GM23338 (cell line): ENCODE results near the gene STK4. TPM values are rescaled to one million over a fixed set of nuclear protein-coding genes. Genes with fewer than 3 reads are reported as not detected.

ENCODE experiments used
- ATAC-seq: fragments of 200-7000 bp; cut with Tn5 transposase; 3 replicates; pipeline ENCODE4 v1.9.1; 2020
- DNase-seq: peaks from one replicate; pipeline ENCODE4 v3.0.0-alpha.2; 2015; ENCODE audit warnings: low spot score
- H2AFZ ChIP-seq: fragments of 200-600 bp; sonication (generic); 2 replicates; pipeline ENCODE4 v1.8.0; 2016; ENCODE audit warnings: antibody characterized with exemption, mild to moderate bottlenecking, moderate library complexity
- H3F3A ChIP-seq: fragments of 200-600 bp; sonication (generic); replicated peaks from 2 replicates; pipeline ENCODE4 v1.8.0; 2017; ENCODE audit warnings: antibody characterized with exemption, mixed run types, low read depth
- H3K27ac ChIP-seq: fragments of 200-600 bp; sonication (generic); 2 replicates; pipeline ENCODE4 v1.6.1; 2016; ENCODE audit warnings: low read depth
- H3K27me3 ChIP-seq: fragments of 200-600 bp; sonication (generic); 2 replicates; pipeline ENCODE4 v1.8.0; 2016; ENCODE audit warnings: mild to moderate bottlenecking, mixed run types, moderate library complexity; ENCODE audit not compliant: insufficient read depth
- H3K36me3 ChIP-seq: fragments of 200-600 bp; sonication (generic); 2 replicates; pipeline ENCODE4 v1.8.0; 2016; ENCODE audit warnings: mild to moderate bottlenecking; ENCODE audit not compliant: insufficient read depth
- H3K4me1 ChIP-seq: fragments of 200-600 bp; sonication (generic); 2 replicates; pipeline ENCODE4 v1.8.0; 2016; ENCODE audit warnings: mild to moderate bottlenecking, moderate library complexity; ENCODE audit not compliant: insufficient read depth
- H3K4me2 ChIP-seq: fragments of 200-600 bp; sonication (generic); 2 replicates; pipeline ENCODE4 v1.7.1; 2017; ENCODE audit warnings: mixed run types
- H3K4me3 ChIP-seq: fragments of 200-600 bp; sonication (generic); 2 replicates; pipeline ENCODE4 v1.6.1; 2016; ENCODE audit warnings: mixed run types
- H3K79me2 ChIP-seq: fragments of 200-600 bp; sonication (generic); replicated peaks from 2 replicates; pipeline ENCODE4 v1.8.0; 2017; ENCODE audit warnings: mild to moderate bottlenecking; ENCODE audit not compliant: insufficient read depth
- H3K9me2 ChIP-seq: fragments of 200-600 bp; sonication (generic); 2 replicates; pipeline ENCODE4 v1.8.0; 2017; ENCODE audit not compliant: insufficient read depth
- H4K20me1 ChIP-seq: fragments of 200-600 bp; sonication (generic); replicated peaks from 2 replicates; pipeline ENCODE4 v1.8.0; 2017; ENCODE audit warnings: mild to moderate bottlenecking; ENCODE audit not compliant: insufficient read depth
- H3K27ac Mint-ChIP-seq: 2 replicates; pipeline ENCODE4 v1.8.0; 2020; ENCODE audit warnings: inconsistent platforms, mild to moderate bottlenecking, moderate library complexity, mixed read lengths
- H3K27me3 Mint-ChIP-seq: 3 replicates; pipeline ENCODE4 v1.8.0; 2022; ENCODE audit warnings: low read depth, mild to moderate bottlenecking, moderate library complexity, mixed read lengths, inconsistent platforms; ENCODE audit not compliant: insufficient read depth, poor library complexity
- H3K36me3 Mint-ChIP-seq: 3 replicates; pipeline ENCODE4 v1.8.0; 2021; ENCODE audit warnings: low read depth, mild to moderate bottlenecking, inconsistent platforms, moderate library complexity, mixed read lengths
- H3K4me1 Mint-ChIP-seq: 3 replicates; pipeline ENCODE4 v1.8.0; 2020; ENCODE audit warnings: mild to moderate bottlenecking, inconsistent platforms, mixed read lengths
- H3K4me3 Mint-ChIP-seq: 3 replicates; pipeline ENCODE4 v1.8.0; 2021; ENCODE audit warnings: moderate library complexity, mild to moderate bottlenecking, inconsistent platforms, mixed read lengths
- H3K9me3 Mint-ChIP-seq: 3 replicates; pipeline ENCODE4 v1.8.0; 2020; ENCODE audit warnings: moderate library complexity, mild to moderate bottlenecking, inconsistent platforms, mixed read lengths
- CREB1 ChIP-seq: fragments of 250-450 bp; sonication (Bioruptor Pico); IDR thresholded peaks from 2 replicates; pipeline ENCODE4 v1.5.0; 2020; ENCODE audit warnings: low read depth, mild to moderate bottlenecking, moderate library complexity
- POLR2AphosphoS5 ChIP-seq: IDR thresholded peaks from 2 replicates; pipeline ENCODE4 v1.6.1; 2016; ENCODE audit warnings: antibody characterized with exemption, low read depth
- ZNF114 ChIP-seq: fragments of 250-450 bp; sonication (Bioruptor Pico); IDR thresholded peaks from 2 replicates; pipeline ENCODE4 v1.5.0; 2020; ENCODE audit warnings: mild to moderate bottlenecking, moderate library complexity
- polyA plus RNA-seq: library from polyadenylated mRNA; unstranded; fragments of >200 nt; fragmentation: Nextera tagmentation; extraction: Ambion mirVana; gene quantifications from 2 replicates; pipeline ENCODE4 v1.2.1, GENCODE V29; 2016
- total RNA-seq: library from RNA; depleted of rRNA; stranded (reverse); fragments of >200 nt; shearing (Covaris generic); gene quantifications from 2 replicates; pipeline ENCODE4 v1.2.3, GENCODE V29; 2014
- TF ChIP-seq, protein P1 (sequence below): fragments of 250-450 bp; sonication (Bioruptor Pico); IDR thresholded peaks from 2 replicates; pipeline ENCODE4 v1.5.0; 2020; ENCODE audit warnings: mild to moderate bottlenecking, moderate library complexity
- TF ChIP-seq, protein P2 (sequence below), 2 experiments: fragments of 200-600 bp in 1 of 2; sonication (generic) in 1 of 2; conservative IDR thresholded peaks; 2 replicates each; pipeline versions ENCODE4 v1.5.1 to v1.6.1; 2016 to 2017; ENCODE audit warnings: antibody characterized with exemption in 2 of 2, low read depth in 2 of 2, mild to moderate bottlenecking in 2 of 2, moderate library complexity in 1 of 2

Gene STK4
- total and polyA plus RNA-seq, 2 experiments from 2014 or later = 37.7 to 58.7 TPM

DNA sequence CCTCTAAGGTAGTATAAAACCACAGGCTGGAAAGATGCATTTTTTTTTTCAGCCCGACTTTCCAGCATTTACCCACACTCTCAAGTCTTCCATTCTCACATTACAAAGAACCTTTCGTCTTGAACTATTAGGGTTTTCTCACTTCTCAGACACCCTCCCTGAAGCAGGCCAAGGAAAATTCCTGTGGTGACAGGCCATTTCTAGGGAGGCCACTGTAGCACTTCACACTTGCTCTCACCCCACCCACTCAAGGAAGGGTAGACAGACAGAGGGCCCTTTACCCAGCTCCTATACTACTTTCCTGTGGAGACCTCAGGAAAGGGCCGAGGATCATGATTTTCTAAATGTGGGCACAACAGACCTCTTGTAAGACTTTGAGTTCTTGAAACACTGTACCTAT is 106.9 kb downstream of the STK4 start (continued):
- TF ChIP-seq, protein P1, sequence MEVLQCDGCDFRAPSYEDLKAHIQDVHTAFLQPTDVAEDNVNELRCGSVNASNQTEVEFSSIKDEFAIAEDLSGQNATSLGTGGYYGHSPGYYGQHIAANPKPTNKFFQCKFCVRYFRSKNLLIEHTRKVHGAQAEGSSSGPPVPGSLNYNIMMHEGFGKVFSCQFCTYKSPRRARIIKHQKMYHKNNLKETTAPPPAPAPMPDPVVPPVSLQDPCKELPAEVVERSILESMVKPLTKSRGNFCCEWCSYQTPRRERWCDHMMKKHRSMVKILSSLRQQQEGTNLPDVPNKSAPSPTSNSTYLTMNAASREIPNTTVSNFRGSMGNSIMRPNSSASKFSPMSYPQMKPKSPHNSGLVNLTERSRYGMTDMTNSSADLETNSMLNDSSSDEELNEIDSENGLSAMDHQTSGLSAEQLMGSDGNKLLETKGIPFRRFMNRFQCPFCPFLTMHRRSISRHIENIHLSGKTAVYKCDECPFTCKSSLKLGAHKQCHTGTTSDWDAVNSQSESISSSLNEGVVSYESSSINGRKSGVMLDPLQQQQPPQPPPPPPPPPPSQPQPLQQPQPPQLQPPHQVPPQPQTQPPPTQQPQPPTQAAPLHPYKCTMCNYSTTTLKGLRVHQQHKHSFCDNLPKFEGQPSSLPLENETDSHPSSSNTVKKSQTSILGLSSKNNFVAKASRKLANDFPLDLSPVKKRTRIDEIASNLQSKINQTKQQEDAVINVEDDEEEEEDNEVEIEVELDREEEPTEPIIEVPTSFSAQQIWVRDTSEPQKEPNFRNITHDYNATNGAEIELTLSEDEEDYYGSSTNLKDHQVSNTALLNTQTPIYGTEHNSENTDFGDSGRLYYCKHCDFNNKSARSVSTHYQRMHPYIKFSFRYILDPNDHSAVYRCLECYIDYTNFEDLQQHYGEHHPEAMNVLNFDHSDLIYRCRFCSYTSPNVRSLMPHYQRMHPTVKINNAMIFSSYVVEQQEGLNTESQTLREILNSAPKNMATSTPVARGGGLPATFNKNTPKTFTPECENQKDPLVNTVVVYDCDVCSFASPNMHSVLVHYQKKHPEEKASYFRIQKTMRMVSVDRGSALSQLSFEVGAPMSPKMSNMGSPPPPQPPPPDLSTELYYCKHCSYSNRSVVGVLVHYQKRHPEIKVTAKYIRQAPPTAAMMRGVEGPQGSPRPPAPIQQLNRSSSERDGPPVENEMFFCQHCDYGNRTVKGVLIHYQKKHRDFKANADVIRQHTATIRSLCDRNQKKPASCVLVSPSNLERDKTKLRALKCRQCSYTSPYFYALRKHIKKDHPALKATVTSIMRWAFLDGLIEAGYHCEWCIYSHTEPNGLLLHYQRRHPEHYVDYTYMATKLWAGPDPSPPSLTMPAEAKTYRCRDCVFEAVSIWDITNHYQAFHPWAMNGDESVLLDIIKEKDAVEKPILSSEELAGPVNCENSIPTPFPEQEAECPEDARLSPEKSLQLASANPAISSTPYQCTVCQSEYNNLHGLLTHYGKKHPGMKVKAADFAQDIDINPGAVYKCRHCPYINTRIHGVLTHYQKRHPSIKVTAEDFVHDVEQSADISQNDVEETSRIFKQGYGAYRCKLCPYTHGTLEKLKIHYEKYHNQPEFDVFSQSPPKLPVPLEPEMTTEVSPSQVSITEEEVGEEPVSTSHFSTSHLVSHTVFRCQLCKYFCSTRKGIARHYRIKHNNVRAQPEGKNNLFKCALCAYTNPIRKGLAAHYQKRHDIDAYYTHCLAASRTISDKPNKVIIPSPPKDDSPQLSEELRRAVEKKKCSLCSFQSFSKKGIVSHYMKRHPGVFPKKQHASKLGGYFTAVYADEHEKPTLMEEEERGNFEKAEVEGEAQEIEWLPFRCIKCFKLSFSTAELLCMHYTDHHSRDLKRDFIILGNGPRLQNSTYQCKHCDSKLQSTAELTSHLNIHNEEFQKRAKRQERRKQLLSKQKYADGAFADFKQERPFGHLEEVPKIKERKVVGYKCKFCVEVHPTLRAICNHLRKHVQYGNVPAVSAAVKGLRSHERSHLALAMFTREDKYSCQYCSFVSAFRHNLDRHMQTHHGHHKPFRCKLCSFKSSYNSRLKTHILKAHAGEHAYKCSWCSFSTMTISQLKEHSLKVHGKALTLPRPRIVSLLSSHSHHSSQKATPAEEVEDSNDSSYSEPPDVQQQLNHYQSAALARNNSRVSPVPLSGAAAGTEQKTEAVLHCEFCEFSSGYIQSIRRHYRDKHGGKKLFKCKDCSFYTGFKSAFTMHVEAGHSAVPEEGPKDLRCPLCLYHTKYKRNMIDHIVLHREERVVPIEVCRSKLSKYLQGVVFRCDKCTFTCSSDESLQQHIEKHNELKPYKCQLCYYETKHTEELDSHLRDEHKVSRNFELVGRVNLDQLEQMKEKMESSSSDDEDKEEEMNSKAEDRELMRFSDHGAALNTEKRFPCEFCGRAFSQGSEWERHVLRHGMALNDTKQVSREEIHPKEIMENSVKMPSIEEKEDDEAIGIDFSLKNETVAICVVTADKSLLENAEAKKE = no peak

DNA sequence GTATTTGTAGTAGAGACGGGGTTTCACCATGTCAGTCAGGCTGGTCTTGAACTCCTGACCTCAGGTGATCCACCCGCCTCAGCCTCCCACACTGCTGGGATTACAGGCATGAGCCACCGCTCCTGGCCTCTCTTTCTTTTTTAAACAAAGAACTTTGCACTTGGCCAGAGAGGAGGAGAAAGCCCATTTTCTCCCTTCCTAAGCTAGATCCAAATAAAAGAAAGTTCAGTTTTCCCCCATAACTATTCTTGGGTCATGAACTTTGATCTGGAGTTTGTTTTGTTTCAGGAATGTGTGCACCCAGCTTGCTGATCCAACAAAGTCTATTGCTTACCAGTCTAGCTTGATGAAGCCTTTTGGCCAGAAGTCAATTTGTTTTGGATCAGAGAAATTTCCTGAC is 111.2 kb downstream of the STK4 start:
- TF ChIP-seq CREB1 = no peak
- Mint-ChIP-seq H3K36me3 (peaks cover 40% of the 10 kb centered on the region), H3K4me3 (no peak overlapping the region)

DNA sequence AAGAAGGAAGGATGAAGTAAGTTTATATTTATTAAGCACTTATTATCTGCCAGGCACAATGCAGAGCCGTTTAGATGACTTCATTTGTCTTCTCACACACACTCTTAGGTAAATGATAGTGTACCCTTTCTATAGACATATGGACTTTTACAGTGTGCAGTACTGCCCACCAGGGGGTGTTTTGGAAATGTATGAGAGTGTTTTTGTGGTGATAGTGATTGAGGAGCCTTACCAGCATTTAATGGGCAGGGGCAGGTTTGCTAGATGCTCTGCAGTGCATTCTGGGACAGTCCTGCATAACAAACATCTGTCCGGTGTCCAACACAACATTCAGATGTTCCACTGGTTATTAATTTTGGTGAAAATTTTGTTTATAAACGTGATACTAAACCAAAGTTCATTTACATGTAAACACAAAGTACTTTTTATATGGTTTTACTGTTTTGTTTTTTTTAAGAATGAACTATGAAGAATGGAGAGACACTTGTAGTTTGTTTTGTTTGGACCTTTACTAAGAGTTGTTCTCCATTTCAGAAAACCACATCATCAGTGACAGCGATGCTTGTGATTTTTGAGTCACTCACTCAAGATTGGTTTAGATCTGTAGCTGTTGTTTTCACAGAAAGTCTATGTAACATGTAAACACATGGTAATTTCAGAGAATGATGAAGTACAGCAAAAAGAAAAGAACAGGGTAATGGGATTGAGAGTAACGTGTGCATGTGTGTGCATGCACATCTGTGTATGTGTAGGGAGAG is 114.7 kb downstream of the STK4 start:
- Histone ChIP-seq H3K36me3 (no peaks in the 10 kb centered on the region; the same call in 1 of the 2 replicates), H3F3A (no peaks in the 10 kb centered on the region), H3K27me3 (no peaks in the 10 kb centered on the region), H3K4me2 (no peak overlapping the region), H3K4me3 (no peak overlapping the region), H3K79me2 (no peaks in the 10 kb centered on the region), H3K9me2 (no peaks in the 10 kb centered on the region; the same call in 1 of the 2 replicates), H4K20me1 (no peaks in the 10 kb centered on the region), H3K4me1 (peaks cover 10% of the 10 kb centered on the region), H2AFZ (no peak overlapping the region), H3K27ac (no peak overlapping the region)
- Mint-ChIP-seq H3K27me3 (peaks cover 2% of the 10 kb centered on the region), H3K4me3 (no peak overlapping the region), H3K36me3 (peaks cover 42% of the 10 kb centered on the region), H3K9me3 (peaks cover 8% of the 10 kb centered on the region; the same call in 2 of the 3 replicates), H3K4me1 (peaks cover 10% of the 10 kb centered on the region), H3K27ac (no peak overlapping the region)
- ATAC-seq = no peak
- peak; percentile 19 for DNase-seq
- TF ChIP-seq ZNF114 (CRISPR knock-in tag) (no peak), POLR2AphosphoS5 (no peak)
- TF ChIP-seq, protein P2, sequence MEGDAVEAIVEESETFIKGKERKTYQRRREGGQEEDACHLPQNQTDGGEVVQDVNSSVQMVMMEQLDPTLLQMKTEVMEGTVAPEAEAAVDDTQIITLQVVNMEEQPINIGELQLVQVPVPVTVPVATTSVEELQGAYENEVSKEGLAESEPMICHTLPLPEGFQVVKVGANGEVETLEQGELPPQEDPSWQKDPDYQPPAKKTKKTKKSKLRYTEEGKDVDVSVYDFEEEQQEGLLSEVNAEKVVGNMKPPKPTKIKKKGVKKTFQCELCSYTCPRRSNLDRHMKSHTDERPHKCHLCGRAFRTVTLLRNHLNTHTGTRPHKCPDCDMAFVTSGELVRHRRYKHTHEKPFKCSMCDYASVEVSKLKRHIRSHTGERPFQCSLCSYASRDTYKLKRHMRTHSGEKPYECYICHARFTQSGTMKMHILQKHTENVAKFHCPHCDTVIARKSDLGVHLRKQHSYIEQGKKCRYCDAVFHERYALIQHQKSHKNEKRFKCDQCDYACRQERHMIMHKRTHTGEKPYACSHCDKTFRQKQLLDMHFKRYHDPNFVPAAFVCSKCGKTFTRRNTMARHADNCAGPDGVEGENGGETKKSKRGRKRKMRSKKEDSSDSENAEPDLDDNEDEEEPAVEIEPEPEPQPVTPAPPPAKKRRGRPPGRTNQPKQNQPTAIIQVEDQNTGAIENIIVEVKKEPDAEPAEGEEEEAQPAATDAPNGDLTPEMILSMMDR (conservative IDR thresholded peaks at IDR 0.05; ENCODE audit: low read depth in 2 of 2) = peak in 1 of 2 experiments; percentile 32; a peak in 1 of 4 replicates

More for the DNA sequence above, 111.2 kb downstream of the STK4 start:
- Histone ChIP-seq H4K20me1 (no peaks in the 10 kb centered on the region; the same call in 1 of the 2 replicates), H3K9me2 (no peaks in the 10 kb centered on the region; the same call in 1 of the 2 replicates), H3K27me3 (no peaks in the 10 kb centered on the region), H3K4me2 (no peak overlapping the region), H3K27ac (no peak overlapping the region), H3F3A (no peaks in the 10 kb centered on the region), H2AFZ (no peak overlapping the region), H3K4me3 (no peak overlapping the region), H3K79me2 (no peaks in the 10 kb centered on the region), H3K4me1 (peaks cover 14% of the 10 kb centered on the region), H3K36me3 (no peaks in the 10 kb centered on the region; the same call in 1 of the 2 replicates)
- H3K9me3 Mint-ChIP-seq = peaks cover 8% of the 10 kb centered on the region; the same call in 2 of the 3 replicates
- DNase-seq = no peak
- H3K27me3 Mint-ChIP-seq = no peaks in the 10 kb centered on the region
- ATAC-seq = no peak
- peak overlapping the region; percentile 61; the same call in 1 of the 2 replicates for H3K27ac Mint-ChIP-seq
- peaks cover 13% of the 10 kb centered on the region for H3K4me1 Mint-ChIP-seq
